ENCODE measurements around the gene ITM2B. TPM values are rescaled to one million over a fixed set of nuclear protein-coding genes. Genes with fewer than 3 reads are reported as not detected.

The ITM2B gene
- total RNA-seq, 3 donors from 2014 or later: 418 to 517 (median 511) TPM

DNA sequence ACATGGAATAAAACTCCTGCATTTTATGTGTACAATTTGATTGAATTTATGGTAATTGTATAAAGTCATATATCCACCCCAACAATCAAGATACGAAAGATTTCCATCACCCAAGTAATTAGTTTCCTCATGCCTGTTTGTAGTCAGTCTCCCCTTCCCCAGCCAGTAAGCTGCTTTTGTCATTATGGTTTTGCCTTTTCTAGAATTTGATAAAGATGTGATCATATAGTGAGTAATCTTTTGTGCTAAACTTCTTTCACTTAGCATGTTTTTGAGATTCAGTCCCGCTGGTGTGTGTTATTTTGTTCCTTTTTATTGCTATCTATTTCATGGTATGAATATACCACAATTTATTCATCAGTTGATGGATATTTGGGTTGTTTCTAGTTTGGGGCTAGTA lies 16.0 kb downstream of the ITM2B start:
- no peak for DNase-seq
- no peak for ATAC-seq
- intact Hi-C loops (cut with DNase I, micrococcal nuclease): no loop called here
- Histone ChIP-seq H3K4me3 (no peak overlapping the region), H3K4me1 (ENCODE audit: low read depth) (no peaks in the 10 kb centered on the region), H3K9me3 (no peaks in the 10 kb centered on the region), H3K36me3 (ENCODE audit: low read depth) (no peaks in the 10 kb centered on the region)
- TF ChIP-seq, protein P1, sequence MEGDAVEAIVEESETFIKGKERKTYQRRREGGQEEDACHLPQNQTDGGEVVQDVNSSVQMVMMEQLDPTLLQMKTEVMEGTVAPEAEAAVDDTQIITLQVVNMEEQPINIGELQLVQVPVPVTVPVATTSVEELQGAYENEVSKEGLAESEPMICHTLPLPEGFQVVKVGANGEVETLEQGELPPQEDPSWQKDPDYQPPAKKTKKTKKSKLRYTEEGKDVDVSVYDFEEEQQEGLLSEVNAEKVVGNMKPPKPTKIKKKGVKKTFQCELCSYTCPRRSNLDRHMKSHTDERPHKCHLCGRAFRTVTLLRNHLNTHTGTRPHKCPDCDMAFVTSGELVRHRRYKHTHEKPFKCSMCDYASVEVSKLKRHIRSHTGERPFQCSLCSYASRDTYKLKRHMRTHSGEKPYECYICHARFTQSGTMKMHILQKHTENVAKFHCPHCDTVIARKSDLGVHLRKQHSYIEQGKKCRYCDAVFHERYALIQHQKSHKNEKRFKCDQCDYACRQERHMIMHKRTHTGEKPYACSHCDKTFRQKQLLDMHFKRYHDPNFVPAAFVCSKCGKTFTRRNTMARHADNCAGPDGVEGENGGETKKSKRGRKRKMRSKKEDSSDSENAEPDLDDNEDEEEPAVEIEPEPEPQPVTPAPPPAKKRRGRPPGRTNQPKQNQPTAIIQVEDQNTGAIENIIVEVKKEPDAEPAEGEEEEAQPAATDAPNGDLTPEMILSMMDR (IDR thresholded peaks at IDR 0.05): no peak

DNA sequence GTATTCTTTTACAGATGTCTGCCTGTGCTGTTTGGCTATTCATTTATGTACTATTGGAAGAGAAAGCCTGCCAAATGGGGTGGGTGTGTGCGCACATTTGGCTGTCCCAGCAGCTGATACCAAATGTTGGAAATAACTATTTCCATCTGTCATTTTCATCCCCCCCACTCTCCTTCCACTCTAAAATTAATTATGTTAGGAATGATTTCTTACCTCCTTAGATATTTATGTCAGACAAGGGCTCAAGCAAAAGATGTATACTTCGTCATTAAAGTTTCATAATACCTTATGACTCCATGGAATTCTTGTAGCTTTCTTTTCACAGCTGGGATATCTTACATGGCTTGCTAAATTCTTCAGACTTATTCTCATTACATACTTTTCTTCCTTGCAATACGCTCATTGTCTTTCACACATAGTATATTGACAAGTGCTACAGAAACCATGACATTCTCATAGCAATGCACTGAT lies 18.6 kb downstream of the ITM2B start:
- intact Hi-C loops (cut with DNase I, micrococcal nuclease): no loop called here
- no peak for DNase-seq
- H3K4me1 ChIP-seq (ENCODE audit: low read depth): no peaks in the 10 kb centered on the region
- no peak overlapping the region for H3K4me3 ChIP-seq
- no peaks in the 10 kb centered on the region for H3K9me3 ChIP-seq
- H3K36me3 ChIP-seq (ENCODE audit: low read depth): peaks cover 6% of the 10 kb centered on the region
- TF ChIP-seq, protein P1 (IDR thresholded peaks at IDR 0.05): no peak
- no peak for ATAC-seq

DNA sequence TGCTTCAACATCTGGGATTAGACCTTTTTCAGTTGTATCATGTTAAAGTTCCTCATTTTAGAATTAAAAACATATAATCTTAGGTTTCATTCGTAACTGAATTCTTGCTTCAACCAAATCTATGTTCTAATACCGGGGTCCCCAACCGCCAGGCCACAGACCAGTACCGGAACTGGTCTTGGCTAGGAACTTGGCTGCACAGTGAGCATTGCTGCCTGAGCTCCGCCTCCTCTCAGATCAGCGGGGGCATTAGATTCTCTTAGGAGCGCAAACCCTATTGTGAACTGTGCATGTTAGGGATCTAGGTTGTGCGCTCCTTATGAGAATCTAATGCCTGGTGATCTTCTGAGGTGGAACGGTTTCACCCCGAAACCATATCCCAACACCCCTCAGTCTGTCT lies 19.2 kb downstream of the ITM2B start:
- Histone ChIP-seq H3K9me3 (no peaks in the 10 kb centered on the region), H3K4me3 (no peak overlapping the region), H3K36me3 (ENCODE audit: low read depth) (peaks cover 6% of the 10 kb centered on the region), H3K4me1 (ENCODE audit: low read depth) (no peaks in the 10 kb centered on the region)
- ATAC-seq: no peak
- TF ChIP-seq, protein P1 (IDR thresholded peaks at IDR 0.05): no peak
- no peak for DNase-seq
- intact Hi-C loops (cut with DNase I, micrococcal nuclease): no loop called here

DNA sequence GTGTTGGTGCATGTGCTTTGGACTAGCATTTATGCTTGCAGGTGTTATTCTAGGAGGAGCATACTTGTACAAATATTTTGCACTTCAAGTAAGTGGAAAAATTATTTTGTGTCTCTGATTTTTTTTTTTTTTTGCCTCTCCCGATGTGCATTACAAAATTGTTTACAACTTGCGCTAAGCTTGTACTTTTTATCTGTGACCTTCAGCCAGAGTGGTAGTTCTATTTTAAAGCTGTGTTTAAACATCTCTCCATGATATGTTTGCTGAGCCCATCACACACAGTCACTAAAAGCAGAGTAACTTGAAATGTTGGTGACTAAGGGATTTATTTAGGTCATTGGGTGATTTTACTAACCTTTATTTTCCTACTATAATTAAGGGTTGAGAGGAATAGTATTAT lies 20.8 kb downstream of the ITM2B start:
- H3K36me3 ChIP-seq (ENCODE audit: low read depth): peaks cover 6% of the 10 kb centered on the region
- DNase-seq: no peak
- no peaks in the 10 kb centered on the region for H3K4me1 ChIP-seq (ENCODE audit: low read depth)
- TF ChIP-seq, protein P1 (IDR thresholded peaks at IDR 0.05): no peak
- intact Hi-C loops (cut with DNase I, micrococcal nuclease): no loop called here
- no peak for ATAC-seq
- no peak overlapping the region for H3K4me3 ChIP-seq
- no peaks in the 10 kb centered on the region for H3K9me3 ChIP-seq

DNA sequence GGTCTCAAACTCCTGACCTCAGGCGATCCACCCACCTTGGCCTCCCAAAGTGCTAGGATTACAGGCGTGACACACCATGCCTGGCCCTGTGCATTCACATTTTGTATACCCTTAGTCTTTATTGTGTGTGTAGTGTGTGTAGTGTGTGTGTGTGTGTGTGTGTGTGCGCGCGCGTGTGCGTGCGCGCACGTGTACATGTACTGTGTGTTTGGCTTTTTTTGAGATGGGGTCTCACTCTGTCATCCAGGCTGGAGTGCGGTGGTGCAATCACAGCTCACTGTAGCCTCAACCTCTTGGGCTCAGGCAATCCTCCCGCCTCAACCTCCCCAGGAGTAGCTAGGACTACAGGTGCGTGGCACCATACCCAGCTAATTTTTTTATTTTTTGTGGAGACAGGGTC lies 22.1 kb downstream of the ITM2B start:
- TF ChIP-seq, protein P1 (IDR thresholded peaks at IDR 0.05): no peak
- ATAC-seq (no peak), DNase-seq (no peak)
- Histone ChIP-seq H3K4me3 (no peak overlapping the region), H3K36me3 (ENCODE audit: low read depth) (peaks cover 6% of the 10 kb centered on the region), H3K9me3 (no peaks in the 10 kb centered on the region), H3K4me1 (ENCODE audit: low read depth) (no peaks in the 10 kb centered on the region)
- intact Hi-C loops (cut with DNase I, micrococcal nuclease): no loop called here

DNA sequence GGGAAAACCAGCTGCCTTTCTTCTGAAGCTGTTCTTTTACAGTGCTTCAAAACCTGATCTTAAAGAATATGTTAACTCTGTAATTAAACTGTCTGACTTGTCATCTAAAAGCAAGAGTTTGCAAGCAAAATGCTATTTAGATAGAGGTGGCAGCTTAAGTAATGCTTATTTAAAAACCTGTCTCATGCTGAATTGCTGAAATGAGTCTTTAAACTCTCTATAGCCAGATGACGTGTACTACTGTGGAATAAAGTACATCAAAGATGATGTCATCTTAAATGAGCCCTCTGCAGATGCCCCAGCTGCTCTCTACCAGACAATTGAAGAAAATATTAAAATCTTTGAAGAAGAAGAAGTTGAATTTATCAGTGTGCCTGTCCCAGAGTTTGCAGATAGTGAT lies 22.9 kb downstream of the ITM2B start:
- Histone ChIP-seq H3K4me3 (no peak overlapping the region), H3K9me3 (no peaks in the 10 kb centered on the region), H3K4me1 (ENCODE audit: low read depth) (no peaks in the 10 kb centered on the region), H3K36me3 (ENCODE audit: low read depth) (peaks cover 6% of the 10 kb centered on the region)
- intact Hi-C loops (cut with DNase I, micrococcal nuclease): no loop called here
- ATAC-seq (no peak), DNase-seq (no peak)
- TF ChIP-seq, protein P1 (IDR thresholded peaks at IDR 0.05): no peak
